Stimulated activated CD4-positive, alpha-beta T cell treated with anti-CD3 and anti-CD28 coated beads, Interleukin-1b, Interleukin-23, amount 100 ng/mL, for 24 hours (primary cell): Measurements from ENCODE around the gene TCP11L2.
"Not testable (repeated sequence)": the region's sequence is repeated elsewhere in the genome, so short reads cannot be mapped to it uniquely, and the experiment has no call there.

Experiments
- DNase-seq, 4 experiments: peaks; one replicate each; pipeline ENCODE4 v3.0.0-alpha.2; 2020; ENCODE audit warnings: low read depth in 4 of 4, low spot score in 1 of 4

Gene TCP11L2

DNA sequence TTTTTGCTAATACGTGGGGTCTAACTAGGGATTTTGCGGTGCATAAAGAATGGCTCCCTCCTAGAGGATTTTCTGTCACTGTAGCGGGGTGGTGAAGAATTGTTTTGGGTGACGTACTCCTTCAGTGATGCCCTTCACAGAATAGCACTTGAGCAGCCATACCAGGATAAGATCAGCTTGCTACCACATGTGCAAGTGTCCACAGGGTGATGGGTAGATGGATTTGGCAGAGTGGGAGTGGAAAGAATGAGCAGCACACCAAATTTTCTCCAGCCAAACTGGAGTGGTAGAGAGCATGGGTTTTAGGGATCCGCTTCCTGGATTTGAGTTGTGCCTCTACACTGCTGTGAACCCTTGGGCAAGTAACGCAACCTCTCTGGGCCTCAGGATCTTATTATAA lies 2.3 kb downstream of the TCP11L2 start:
- DNase-seq, result no peak

DNA sequence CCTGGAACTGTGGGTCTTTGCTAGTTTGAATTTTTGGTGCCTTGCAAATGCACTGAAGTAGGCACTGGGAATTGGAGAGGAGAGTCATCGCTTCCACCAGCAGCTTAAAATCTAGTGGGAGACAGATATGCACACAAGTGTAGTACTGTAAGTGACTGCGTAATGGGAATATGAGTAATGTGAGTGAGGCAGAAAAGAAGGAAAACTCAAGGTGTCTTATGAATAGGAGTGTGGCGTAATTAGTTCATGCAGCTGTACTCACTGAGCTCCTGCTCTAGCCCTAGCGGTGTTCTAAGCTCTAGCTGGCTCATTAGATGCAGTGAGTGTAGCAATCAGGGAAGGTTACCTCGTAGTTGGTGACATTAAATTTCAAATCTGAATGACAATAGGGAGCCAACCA lies 2.8 kb downstream of the TCP11L2 start:
- no peak for DNase-seq

DNA sequence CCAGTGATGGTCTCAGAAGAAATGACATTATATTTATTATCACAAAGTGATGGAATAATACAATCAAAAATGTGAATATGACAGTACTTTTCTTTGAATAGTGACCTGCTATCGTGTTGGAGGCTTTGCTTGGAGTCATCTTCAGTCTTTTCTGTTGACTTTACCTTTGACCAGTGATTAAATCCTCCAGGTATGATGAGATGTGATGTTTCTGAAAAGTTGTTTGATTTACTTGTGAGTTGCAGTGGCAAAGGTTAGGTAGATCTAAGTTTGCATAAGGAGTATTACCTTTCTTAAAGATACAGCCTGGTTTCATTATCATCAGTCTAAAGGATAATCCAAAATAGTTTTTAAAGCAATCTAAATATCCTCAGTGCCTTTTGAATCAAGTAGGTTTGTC lies 4.6 kb downstream of the TCP11L2 start:
- DNase-seq, result no peak

DNA sequence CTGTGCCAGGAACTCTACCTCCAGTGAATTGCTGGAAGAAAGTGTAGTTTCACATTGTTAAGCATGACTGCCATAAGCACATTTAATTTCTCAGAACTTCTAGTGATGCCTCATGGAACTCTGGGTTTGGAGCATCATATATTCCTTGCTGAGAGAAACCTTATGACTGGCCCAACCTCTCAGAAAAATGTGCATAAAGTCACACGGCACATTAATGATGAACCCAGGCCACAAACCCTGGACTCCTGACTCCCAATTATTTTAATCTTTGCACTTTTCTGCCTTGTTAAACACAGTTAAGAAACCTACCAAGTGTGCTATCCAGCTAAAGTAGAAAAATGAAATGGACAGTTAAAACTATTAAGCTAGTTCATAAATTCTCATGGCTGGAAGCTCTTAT lies 5.6 kb downstream of the TCP11L2 start:
- no peak for DNase-seq

DNA sequence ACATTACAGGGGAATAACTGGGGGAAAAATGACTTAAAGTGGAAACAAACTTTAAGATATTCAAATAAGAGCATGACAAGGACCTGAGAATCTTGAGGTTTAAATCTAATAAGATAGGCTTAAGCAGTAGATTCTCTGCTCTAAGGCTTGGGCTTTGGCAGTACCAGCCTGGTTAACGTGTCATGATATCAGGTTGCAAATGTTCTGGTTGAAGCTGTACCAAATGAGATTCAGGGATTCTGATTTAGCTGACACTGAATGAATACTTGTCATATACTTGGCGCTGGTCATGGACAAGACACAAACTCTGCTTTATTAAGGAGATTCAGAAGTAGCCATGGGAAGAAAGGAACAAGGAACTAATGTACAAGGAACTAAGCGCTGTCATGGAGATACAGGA lies 6.1 kb downstream of the TCP11L2 start:
- DNase-seq, result no peak

DNA sequence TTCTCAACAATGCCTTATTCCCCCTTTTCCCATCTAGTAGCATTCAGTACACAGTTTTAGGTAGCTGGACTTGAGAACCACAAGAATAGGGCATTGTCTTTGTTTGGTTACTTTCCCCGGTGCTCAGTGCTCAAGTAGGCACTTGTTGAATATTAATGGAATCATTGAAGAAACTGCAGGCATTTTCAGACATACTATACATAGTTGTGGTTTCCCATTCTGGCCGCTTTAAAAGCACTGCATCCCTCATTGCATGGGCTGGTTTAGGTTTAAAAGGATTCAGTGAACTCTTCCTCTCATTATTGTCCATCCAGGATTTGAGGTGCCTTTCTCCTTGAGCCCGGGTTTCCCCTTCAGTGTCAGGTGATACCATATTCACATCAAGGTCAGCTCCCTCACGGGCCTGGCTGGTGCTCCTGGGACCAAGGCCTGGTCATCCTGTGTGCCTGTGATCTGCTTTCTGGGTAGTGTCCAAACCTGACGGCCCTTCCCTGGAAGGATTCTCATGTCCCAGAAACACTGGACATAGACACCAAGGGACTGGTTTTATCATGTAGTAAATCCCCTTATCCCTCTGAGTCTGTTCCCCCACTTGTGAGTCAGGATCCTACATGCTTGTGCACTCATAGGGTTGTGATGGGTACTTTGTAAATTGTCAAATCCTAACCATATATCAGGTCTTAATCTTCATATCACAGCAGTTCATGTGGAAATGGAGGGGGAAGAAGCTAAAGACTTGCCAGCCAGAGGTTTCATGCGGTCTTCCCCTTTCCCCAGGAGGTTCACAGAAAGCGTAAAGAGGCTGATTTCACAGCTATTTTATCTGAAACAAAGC lies 7.4 kb downstream of the TCP11L2 start:
- no peak for DNase-seq

DNA sequence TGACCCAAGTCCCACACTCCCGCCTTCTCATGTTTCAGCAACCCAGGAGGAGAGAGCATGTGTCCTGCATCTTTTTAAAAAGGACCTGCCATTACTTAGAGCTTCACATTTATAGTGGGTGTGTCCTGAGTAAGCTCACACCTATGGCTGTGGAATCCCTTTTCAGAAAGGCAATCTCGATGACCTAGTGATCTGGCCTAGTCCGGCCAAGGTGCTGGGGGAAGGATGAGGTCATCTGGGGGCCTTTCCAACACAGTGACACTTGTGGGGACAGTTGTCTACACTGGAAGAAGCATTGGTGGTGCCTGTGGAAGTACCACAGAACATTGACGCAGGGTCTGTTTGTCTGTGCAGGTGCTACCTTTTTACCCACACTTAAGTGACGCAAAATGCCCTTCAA lies 8.2 kb downstream of the TCP11L2 start:
- no peak for DNase-seq

DNA sequence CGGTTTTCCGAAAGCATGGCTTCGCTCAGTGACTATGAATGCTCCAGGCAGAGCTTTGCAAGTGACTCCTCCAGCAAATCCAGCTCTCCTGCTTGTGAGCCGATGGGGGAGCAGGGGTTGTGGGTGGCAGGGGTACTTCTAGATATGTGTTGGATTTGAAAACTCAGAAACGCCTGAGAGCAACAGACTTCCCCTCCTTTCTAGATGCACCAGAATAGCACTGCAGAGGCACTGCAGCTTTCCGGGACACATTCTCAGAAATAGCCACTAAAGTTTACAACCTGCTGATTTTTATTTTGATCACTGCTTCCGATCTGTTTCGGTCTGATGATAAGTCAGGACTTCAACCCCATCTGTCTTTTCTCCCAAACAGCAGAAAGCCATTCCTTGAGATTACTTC lies 8.6 kb downstream of the TCP11L2 start:
- DNase-seq, result no peak

DNA sequence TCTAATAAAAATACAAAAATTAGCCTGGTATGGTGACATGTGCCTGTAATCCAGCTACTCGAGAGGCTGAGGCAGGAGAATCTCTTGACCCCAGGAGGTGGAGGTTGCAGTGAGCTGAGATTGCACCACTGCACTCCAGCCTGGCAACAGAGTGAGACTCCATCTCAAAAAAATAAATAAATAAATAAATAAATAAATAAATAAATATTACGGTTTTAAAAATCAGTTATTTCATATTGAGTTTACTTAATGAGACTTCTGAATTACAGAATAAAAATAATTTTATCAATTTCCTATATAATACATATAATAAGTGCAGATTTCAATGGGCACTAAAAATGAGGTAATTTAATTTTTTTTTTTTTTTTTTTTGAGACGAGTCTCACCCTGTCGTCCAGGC lies 10.9 kb downstream of the TCP11L2 start:
- DNase-seq, result not testable (repeated sequence)

DNA sequence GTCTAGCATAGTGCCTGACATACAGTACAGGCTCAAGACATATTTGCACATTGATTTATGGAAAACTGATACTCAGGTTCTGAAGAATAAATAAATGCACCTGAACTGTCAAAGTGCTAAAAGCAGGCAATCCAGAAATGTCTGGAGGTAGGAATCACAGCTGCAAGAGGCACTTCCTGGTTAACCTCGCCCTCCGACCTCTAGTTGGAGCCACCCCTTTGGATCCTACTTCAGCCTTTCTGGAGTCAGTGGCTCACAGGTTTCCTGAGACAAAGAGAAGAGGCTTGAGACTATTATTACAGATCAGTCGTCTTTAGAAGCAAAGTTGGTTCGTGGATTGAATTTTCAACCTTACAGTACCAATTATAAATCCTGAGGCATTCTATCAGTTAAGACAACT lies 13.0 kb downstream of the TCP11L2 start:
- no peak for DNase-seq

DNA sequence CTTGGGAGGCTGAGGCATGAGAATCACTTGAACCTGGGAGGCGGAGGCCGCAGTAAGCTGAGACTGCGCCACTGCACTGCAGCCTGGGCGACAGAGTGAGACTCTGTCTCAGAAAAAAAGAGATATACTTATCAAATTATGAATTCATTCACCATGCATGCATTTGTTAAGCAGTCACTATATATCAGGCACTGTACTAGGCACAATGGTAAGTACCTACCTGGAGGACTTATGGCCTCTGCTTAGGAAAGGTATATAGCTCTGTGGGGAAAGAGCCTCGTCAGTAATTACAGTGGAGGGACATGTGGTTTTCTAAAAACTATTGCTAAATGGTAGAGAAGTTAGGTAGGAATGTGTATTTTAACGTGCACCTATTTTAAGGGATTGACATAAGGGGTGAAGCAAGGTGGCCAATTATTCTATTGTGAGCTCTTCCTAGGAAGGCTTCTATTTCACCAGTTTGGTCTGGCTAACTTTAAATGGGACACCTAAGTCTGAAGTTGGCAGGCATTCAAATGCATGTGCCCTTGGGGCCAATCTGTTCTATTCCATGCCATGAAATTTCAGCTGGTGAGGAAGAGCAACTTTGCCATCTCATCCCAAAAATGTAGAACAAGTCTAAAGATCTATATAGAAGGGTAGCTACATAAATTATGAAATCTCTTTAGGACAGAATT lies 15.0 kb downstream of the TCP11L2 start:
- DNase-seq, result no peak

DNA sequence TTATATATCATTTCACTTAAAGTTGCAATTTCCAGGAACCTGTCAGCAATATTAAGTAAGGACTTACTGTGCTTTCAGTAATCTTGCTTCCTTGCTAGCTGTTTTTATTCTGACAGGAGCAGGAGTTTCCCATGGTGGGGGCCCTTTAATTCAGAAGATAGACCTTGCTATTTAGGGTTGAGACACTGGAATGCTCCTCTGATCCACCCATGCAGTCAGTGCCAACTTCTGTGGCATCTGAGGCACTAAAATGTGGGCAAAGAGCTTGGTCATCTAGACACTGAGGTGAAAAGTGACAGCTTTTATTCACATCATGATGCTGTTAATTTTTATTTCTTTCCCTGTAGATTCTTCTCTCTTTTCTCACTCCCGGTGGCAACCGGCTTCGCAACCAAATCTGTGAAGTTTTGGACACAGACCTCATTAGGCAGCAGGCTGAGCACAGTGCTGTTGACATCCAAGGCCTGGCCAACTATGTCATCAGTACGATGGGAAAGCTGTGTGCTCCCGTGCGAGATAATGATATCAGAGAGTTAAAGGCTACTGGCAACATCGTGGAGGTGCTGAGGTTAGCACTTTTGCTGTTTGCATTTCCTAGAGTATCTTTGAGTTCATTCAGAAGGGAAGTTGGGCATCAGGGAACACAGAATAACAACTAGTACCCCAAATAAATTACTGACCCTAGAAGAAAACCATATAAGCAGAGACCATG lies 18.8 kb downstream of the TCP11L2 start:
- no peak for DNase-seq

DNA sequence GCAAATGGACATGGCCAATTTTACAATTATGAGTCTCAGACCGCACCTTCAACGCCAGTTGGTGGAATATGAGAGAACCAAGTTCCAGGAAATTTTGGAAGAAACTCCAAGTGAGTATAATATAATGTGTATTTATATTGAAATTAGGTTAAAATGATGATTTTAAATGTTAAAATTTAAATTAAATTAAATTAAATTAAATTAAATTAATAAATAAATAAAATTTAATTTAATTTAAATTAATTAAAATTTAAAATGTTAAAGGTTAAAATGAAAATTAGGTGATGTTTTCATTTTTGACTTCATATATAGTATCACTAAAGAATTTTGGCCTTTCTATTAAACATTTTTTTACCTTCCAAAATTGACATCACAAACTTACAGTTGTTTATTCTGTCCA lies 21.0 kb downstream of the TCP11L2 start:
- no peak for DNase-seq

DNA sequence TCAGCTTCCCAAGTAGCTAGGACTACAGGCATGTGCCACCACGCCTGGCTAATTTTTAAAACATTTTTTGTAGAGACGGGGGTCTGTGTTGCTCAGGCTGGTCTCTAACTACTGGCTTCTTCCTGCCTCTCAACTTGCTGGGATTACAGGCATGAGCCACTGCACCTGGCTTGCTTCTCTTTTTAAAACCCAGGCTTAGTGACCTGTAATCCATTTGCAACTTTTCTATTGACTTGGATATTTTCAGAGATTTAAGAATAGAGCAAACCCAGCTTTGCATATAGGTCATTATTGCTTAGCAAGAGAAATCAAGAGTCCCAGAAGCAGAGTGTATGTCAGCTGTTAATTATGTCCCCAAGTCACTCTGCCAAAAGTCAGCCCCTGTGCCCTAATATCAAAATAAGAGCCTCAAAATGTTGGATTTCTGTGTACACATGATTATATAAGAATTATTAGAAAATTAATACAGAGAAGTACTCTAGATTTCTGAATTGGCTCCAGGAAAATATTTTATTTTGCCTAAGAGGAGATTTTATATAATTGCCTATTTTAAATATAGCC lies 24.9 kb downstream of the TCP11L2 start:
- no peak for DNase-seq

DNA sequence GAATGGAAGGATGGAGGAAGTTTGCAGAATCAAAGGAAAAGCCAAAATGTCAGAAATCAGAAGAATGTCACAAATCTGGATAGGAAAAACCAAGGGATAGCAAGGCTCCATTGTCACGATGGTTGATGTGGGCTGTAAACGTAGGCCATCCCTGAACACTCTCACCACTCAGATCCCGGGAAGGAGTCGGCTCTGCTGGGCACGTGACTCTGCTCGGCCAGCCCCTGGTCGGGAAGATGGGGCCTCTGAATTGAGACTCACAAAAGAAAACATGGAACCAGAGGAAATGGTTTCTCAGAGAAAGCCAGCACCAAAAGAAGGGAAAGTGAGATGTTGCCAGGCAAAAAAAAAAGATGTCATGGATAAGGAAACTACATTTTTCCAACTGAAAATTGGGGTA lies 26.2 kb downstream of the TCP11L2 start:
- no peak for DNase-seq

DNA sequence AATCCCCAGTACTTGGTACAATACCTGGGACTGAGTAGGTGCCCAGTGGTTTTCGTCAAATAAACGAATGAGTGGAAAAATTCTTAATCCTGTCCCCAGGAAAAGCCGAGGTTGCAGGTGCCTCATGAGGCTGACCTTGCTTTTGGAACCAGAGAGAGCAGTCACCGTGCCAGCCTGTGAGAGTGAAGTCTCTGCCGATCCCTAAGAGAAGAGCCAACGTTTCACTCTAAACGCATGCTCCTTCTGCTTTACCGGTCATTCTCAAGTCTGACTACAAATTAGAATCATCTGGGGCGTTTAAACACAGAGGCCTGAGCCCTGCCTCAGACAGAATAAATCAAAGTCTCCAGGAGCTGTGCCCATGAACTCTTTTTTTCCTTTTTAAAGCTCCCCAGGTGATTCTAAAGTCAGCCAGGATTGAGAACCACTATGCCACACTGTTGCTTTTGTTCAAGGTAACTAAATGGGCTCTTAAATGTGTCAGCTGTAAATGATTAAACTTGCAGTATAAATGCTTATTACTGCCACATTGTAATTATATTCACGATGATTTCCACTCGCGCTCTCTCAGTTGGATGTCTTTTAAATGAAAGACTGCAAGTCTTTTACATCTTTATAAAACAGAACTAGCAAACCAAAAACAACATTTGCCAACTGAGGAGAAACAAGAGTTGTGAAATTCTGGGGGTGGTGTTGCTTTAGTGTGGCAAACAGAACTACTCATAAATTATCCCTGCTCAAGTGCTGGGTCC lies 26.9 kb downstream of the TCP11L2 start:
- DNase-seq, result no peak

DNA sequence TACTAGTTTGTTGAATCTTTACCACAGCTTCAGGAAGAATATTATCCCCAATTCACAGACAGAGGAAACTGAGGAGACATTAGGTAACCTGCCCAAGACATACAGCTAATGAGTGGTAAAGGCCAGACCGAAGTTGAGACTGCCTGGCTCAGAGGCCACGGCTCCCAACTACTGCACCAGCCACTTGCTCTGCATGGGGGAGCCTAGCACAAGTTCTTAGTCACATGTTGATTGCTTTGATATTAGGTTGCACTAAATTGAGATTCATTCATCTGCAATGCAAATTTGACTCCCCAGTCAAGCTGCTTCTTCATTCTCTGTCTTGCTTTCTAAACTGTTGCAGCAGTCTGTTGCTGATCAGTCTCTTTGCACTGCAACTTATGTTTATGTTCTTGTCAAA lies 29.1 kb downstream of the TCP11L2 start:
- no peak for DNase-seq

DNA sequence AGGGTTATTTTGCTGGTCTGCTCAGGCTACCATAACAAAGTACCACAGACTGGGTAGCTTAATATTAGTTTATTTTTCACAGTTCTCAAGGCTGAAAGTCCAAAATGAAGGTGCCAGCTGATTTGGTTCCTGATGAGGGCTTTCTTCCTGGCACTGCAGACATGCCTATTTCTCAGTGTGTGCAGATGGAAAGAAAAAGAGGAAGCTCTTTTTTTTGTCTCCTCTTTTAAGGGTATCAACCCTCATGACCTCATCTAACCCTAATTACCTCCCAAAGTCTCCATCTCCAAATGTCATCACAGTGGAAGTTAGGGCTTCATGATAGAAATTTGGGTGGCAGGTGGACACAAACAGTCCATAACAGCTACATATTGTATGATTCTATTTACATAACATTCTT lies 30.0 kb downstream of the TCP11L2 start:
- no peak for DNase-seq

DNA sequence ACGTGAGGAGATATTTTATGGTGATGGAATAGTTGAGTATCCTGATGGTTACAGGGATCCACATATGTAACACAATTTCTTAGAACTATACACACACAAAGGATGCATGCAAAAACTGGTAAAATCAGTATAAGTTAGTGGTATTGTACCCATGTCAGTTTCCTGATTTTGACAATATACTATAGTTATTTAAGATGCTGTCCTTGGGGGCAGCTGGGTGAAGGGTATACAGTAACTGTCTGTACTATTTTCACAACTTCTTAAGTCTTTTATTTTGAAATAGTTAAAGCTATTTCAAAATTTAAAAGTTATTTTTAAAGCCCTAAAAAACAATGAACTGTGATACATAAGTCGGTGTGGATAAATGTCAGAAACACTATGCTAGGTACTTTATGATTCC lies 30.5 kb downstream of the TCP11L2 start:
- no peak for DNase-seq

DNA sequence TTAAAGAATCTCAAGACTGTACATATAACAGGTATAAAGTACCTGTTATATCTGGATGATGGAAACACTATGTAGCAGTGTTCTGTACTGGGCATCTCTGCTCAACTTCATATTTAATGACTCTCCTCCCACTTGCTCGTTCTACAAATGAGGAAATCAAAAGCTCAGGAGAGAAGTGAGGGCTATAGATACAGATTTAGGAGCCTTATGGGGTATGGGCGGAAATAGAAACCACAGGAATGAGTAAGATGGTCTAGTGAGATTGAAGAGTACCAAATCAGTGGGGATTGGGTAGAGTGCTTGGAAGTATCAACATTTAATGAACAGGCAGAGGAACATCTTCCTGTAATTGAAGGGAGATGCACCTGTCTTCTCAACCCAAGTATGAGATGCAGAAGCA lies 31.2 kb downstream of the TCP11L2 start:
- no peak for DNase-seq
